Hypothalamus (tissue), 51 donors: Measurements from ENCODE around the gene A4GALT.

ENCODE experiments used
- DNase-seq, 51 donors: peaks; one replicate each; lab custom pipeline; 2025; lab: John Stamatoyannopoulos, UW

The A4GALT gene

DNA sequence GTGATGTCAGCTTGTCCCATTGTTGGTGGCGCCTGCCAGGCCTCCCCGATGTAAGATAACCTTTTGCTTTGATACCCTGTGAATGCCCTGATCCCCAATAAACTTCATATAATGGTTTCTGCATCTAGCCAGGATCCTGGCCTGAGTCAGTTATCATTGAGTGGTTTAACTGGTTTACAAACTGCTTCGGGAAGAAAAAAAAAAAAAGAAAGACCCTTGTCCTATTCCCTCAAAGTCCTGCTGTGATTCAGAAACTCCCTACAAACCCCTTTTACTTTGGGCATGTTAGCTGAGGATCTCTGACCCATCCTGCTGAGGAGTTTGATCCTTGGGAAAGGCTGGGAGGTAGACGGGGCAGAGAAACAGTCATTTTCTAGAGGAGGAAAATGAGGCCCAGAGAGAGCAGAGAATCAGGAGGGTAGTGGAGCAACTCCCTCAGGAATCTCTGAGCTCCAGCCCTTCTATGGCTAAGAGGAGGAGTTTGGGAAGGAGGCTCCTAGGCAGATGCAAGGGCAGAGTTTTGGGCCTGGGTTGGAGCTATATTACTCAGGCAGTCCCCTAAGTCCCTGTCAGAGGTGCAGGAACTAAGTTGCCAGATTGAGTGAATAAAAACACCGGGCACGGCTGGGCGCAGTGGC lies 66.1 kb downstream of the A4GALT start:
- DNase-seq, result no peak

DNA sequence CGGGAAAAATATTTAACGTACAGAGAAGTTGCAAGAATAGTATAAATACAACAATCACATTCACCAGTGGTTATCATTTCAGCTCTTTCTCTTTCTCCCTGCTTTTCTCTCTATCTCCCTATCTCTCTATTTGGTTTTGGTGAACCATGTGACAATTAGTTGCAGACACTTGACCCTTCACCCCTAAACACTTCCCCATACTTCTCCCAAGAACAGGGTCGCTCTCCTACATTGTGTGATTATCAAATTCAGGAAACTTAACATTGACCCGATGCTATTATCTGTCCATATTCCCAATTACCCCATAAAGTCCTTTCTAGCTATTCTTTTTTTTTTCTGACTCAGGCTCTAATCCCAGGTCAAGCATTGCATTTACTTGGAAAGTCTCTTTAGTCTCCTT lies 66.7 kb downstream of the A4GALT start:
- no peak for DNase-seq

DNA sequence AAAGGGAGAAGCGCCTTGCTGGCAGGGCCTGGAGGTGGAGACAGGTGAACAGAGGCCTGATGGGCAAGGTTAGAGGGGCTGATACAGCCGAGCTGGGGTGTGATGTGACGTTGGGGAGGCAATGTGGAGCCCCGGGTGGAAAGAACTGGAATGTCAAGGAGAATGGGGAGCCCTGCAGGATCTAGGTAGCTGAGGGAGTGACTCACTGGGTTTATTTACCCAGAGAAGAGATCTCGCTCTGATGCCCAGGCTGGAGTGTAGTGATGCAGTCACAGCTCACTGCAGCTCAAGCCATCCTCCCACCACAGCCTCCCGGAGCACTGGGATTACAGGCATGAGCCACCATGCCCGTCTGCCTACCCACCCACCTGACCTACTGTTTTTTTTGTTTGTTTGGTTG lies 69.5 kb downstream of the A4GALT start:
- DNase-seq, result no peak

DNA sequence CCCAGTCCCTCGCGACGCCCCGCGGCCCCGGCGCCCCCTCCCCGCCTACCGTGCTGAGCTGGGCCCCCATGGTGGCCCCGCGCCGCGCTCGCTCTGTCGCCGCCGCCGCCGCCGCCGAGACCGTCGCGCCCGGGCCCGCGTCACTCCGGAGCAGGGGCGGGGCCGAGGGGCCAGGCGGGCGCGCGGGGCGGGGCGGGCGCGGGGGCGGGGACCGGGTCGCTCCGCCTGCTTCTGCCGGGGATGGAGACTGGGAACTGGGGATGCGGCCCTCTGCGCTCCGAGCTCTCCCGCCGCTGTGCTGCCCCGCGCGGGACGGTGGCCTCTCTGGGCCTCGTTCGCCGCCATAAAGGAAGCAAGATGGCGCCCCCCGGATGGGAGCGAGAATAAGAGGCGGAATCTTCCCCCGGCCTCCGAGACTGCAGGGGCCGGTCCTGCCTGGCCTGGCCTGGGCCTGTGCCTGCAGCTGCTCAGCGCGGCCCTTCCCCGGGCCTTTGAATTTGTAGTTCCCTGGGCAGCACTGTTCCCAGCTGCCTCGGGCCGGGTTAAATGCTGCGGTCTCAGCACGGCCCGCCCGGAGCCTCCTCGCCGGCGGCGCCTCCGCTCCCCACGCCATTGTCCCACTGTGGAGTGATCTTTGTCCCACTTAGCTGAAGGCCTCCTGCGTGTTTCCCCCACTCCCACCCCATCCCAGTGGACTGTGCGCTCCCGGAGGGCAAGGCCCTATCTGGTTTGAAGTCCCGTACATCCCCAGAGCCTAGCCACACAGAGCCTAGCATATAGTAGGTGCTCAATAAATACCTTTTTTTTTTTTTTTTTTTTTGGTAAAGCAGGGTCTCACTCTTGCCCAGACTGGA lies 71.2 kb downstream of the A4GALT start, which contains the start of gene CYB5R3:
Gene CYB5R3 (minus strand): TSS at position 147 of the 854 bp plus-strand sequence. CDS start 77 bp downstream, at position 70.
- DNase-seq, result peak in 48 of 51 donors; percentile 20 to 87 (median 68)

DNA sequence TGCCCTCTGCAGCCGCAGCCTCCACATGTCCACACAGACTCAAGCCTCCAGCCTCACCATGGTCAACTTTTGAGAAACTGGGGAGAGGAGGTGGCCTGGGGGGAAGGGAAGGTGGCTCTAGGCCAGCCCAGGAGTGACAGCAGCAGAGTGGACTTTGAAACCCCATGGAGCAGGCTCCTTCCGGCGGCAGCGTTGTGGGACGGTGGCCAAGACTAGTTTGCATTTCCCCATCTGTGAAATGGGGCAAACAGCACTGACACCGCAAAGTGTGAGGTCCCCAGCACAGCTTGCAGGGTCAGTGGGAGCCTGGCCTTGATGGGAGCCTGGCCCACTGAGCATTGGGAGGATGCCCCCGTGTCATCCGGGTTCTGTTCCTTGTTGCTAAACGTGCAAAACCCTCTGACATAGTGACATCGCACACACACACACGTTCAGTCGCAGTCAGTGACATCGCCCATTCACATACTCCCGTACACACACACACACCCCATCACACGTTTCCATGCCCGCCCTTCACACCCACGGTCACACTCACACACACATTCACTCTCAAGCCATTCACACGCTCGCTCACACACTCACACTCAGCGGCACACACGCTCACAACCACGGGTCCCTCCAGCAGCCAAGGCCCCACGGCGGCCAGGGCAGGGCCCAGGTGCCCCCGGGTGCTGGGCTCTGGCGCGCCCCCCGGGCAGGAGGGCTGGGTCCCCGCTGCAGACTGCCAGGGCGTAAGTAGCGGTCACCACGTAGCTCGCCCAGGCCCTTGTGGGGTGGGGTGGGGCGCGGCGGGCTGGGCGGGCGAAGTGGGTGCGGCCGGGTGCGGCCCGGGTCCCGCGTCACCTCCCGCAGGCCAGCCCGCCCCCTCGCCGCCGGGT lies 72.1 kb downstream of the A4GALT start:
- peak in 19 of 51 donors; percentile 20 to 73 (median 49) for DNase-seq

- no peak for DNase-seq
Observed at GRCh38 chr22:42648017-42648367, 72.7 kb downstream of the A4GALT start.

GRCh38 chr22:42646569-42647525 lies 73.8 kb downstream of the A4GALT start:
- DNase-seq, result no peak

GRCh38 chr22:42645938-42646568 lies 74.6 kb downstream of the A4GALT start:
- DNase-seq, result no peak

DNA sequence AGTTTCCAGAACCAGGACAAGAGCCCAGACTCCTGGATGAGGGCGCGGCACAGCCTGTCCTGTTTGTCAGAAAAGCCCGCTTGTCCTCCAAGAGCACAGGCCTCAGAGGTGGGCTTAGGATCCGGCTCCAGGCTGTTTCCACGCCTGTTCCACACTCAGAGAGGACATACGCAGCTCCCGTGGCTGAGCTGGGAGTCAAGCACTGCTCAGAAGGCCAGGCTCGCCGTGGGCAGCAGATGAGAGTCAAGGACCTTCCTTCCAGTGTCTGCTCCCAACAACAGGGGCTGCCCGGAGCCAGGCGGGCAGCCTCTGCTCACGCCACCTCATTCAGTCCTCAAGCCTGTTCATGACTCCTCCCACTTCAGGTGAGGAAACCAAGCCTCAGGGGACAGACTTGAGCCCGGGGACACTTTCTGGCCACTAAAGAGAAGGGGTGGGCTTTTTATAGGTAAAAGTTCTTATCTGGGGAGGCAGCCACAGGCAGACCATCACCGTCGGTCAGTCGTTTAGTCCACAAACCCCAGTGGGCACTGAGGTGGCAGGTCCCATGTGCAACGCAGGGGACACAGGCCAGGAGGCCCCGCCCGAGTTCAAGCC lies 75.2 kb downstream of the A4GALT start:
- DNase-seq, result peak in 6 of 51 donors; percentile 6 to 42 (median 16)

GRCh38 chr22:42644422-42645340 lies 76.0 kb downstream of the A4GALT start:
- DNase-seq, result peak in 9 of 51 donors; percentile 14 to 52 (median 29)

GRCh38 chr22:42643634-42644421 lies 76.8 kb downstream of the A4GALT start:
- DNase-seq, result no peak

- DNase-seq, result peak in 1 of 51 donors; percentile 19
Observed at GRCh38 chr22:42642806-42643633, 77.7 kb downstream of the A4GALT start.
